Right atrium auricular region (tissue), 2 donors: ENCODE measurements around the gene DNAH9. TPM values are rescaled to one million over a fixed set of nuclear protein-coding genes. Genes with fewer than 3 reads are reported as not detected.

ENCODE experiments used
- DNase-seq: peaks from one replicate; pipeline ENCODE4 v3.0.0-alpha.2; 2019; ENCODE audit warnings: low spot score
- H3K27ac ChIP-seq, 2 donors: fragments of 200-600 bp; sonication (generic); 1 replicate in 1 of 2; 2 replicates in 1 of 2; pipeline ENCODE4 v1.5.1; 2016 to 2019
- H3K27me3 ChIP-seq, 2 donors: fragments of 200-600 bp; sonication (generic); one replicate each; pipeline versions ENCODE4 v1.5.1 to v1.6.0; 2017 to 2019
- H3K36me3 ChIP-seq: fragments of 200-600 bp; sonication (generic); one replicate; pipeline ENCODE4 v1.5.1; 2016
- H3K4me1 ChIP-seq, 2 donors: fragments of 200-600 bp; sonication (generic); one replicate each; pipeline versions ENCODE4 v1.5.1 to v1.6.0; 2017 to 2019
- H3K4me3 ChIP-seq, 2 donors: fragments of 200-600 bp; sonication (generic); 1 replicate in 1 of 2; 2 replicates in 1 of 2; pipeline ENCODE4 v1.5.1; 2017 to 2019; ENCODE audit warnings: mild to moderate bottlenecking in 1 of 2, moderate library complexity in 1 of 2
- H3K9me3 ChIP-seq, 2 donors: fragments of 200-600 bp; sonication (generic); one replicate each; pipeline ENCODE4 v1.5.1; 2019
- total RNA-seq, 2 donors: library from RNA; depleted of rRNA; stranded (reverse); fragments of >200 nt; gene quantifications; one replicate each; pipeline ENCODE4 v1.1.0, GENCODE V29; 2016
- TF ChIP-seq, protein P1 (sequence below), 2 donors: fragments of 200-600 bp; sonication (generic); IDR thresholded peaks; one replicate each; pipeline ENCODE4 v1.5.1; 2019; ENCODE audit warnings: antibody characterized with exemption in 2 of 2

DNAH9 gene
- total RNA-seq, 2 donors from 2014 or later: 0.63 TPM; not detected in 1

DNA sequence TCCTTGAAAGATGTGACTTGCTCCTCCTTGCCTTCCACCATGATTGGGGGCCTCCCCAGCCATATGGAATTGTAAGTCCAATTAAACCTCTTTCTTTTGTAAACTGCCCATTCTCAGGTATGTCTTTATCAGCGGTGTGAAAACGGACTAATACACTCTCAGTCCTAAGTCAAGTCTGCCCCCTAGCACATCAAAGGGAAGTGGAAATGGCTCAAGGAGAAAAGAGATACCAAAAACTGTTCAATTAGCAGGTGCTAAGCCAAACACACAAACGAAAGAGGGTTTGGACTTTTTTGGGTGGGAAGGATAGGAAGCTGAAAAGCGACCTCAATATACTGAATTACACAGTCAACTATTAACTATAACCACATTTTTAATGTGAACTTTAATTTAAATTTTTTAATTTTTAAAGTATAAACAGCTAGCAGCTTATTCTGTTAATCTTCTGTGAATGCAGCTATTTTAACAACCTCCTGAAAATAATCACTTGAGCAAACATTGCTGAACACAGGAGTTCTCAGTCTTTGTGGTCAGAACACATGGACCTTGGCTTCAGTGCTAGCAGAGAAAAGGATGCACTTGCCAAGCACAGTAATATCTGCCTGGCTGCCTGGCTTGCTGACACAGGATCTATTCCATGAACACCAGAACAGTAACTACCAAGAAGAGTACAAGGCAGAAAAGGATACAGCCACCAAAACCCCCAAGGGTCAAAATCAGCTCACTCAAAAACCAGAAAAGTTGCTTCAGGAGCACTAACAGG is 388.1 kb downstream of the DNAH9 start:
- H3K9me3 ChIP-seq: no peaks in the 10 kb centered on the region
- no peak overlapping the region for H3K4me3 ChIP-seq
- H3K27ac ChIP-seq: peak overlapping the region in 1 of 2 donors; percentile 52
- no peaks in the 10 kb centered on the region for H3K27me3 ChIP-seq
- H3K36me3 ChIP-seq: peaks cover 33% of the 10 kb centered on the region
- TF ChIP-seq, protein P1, sequence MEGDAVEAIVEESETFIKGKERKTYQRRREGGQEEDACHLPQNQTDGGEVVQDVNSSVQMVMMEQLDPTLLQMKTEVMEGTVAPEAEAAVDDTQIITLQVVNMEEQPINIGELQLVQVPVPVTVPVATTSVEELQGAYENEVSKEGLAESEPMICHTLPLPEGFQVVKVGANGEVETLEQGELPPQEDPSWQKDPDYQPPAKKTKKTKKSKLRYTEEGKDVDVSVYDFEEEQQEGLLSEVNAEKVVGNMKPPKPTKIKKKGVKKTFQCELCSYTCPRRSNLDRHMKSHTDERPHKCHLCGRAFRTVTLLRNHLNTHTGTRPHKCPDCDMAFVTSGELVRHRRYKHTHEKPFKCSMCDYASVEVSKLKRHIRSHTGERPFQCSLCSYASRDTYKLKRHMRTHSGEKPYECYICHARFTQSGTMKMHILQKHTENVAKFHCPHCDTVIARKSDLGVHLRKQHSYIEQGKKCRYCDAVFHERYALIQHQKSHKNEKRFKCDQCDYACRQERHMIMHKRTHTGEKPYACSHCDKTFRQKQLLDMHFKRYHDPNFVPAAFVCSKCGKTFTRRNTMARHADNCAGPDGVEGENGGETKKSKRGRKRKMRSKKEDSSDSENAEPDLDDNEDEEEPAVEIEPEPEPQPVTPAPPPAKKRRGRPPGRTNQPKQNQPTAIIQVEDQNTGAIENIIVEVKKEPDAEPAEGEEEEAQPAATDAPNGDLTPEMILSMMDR (IDR thresholded peaks at IDR 0.05): no peak
- no peak for DNase-seq
- peaks cover 0 to 6% of the 10 kb centered on the region in 2 donors for H3K4me1 ChIP-seq

GRCh38 chr17:11986942-11987329 is 388.7 kb downstream of the DNAH9 start:
- H3K4me1 ChIP-seq: peaks cover 0 to 6% of the 10 kb centered on the region in 2 donors
- H3K36me3 ChIP-seq: peaks cover 33% of the 10 kb centered on the region
- H3K4me3 ChIP-seq: no peak overlapping the region
- H3K27ac ChIP-seq: peak overlapping the region in 1 of 2 donors; percentile 52
- no peaks in the 10 kb centered on the region for H3K9me3 ChIP-seq
- TF ChIP-seq, protein P1 (IDR thresholded peaks at IDR 0.05): peak; percentile 22 to 71
- DNase-seq: no peak
- no peaks in the 10 kb centered on the region for H3K27me3 ChIP-seq

GRCh38 chr17:11990363-11990983 is 392.2 kb downstream of the DNAH9 start:
- Histone ChIP-seq H3K27me3 (no peaks in the 10 kb centered on the region), H3K36me3 (peaks cover 19% of the 10 kb centered on the region), H3K27ac (no peak overlapping the region), H3K9me3 (no peaks in the 10 kb centered on the region), H3K4me1 (peaks cover 0 to 6% of the 10 kb centered on the region in 2 donors), H3K4me3 (no peak overlapping the region)
- no peak for DNase-seq
- TF ChIP-seq, protein P1 (IDR thresholded peaks at IDR 0.05): no peak

GRCh38 chr17:11991461-11991860 is 393.2 kb downstream of the DNAH9 start:
- H3K36me3 ChIP-seq: peaks cover 17% of the 10 kb centered on the region
- no peaks in the 10 kb centered on the region for H3K9me3 ChIP-seq
- no peak for DNase-seq
- no peaks in the 10 kb centered on the region for H3K27me3 ChIP-seq
- no peak overlapping the region for H3K4me3 ChIP-seq
- peaks cover 0 to 15% of the 10 kb centered on the region in 2 donors for H3K4me1 ChIP-seq
- H3K27ac ChIP-seq: no peak overlapping the region
- TF ChIP-seq, protein P1 (IDR thresholded peaks at IDR 0.05): no peak

- H3K36me3 ChIP-seq: no peaks in the 10 kb centered on the region
- H3K4me1 ChIP-seq: peaks cover 0 to 12% of the 10 kb centered on the region in 2 donors
- H3K27ac ChIP-seq: peak overlapping the region; percentile 90 to 94
- TF ChIP-seq, protein P1 (IDR thresholded peaks at IDR 0.05): no peak
- DNase-seq: peak; percentile 73
- peak overlapping the region; percentile 93 to 95 for H3K4me3 ChIP-seq
- no peaks in the 10 kb centered on the region for H3K27me3 ChIP-seq
- no peaks in the 10 kb centered on the region for H3K9me3 ChIP-seq
Measured at GRCh38 chr17:11996722-11997146, 398.5 kb downstream of the DNAH9 start.
